T-helper 1 cell treated with Interleukin-12 subunit alpha and Interleukin-12 subunit beta and Interleukin-4 antibody, amounts not matched to agents 30 μg/mL and 1 μg/mL, for 36 hours (primary cell): ENCODE data around the gene SLC41A2.
"Not testable (repeated sequence)": the region's sequence is repeated elsewhere in the genome, so short reads cannot be mapped to it uniquely, and the experiment has no call there.

Source experiments
- H3K27ac Mint-ChIP-seq: one replicate; pipeline ENCODE4 v1.8.0; 2021; ENCODE audit warnings: mild to moderate bottlenecking, mixed read lengths
- H3K27me3 Mint-ChIP-seq: one replicate; pipeline ENCODE4 v1.8.0; 2021; ENCODE audit warnings: low read depth, mixed read lengths
- H3K36me3 Mint-ChIP-seq: one replicate; pipeline ENCODE4 v1.8.0; 2021; ENCODE audit warnings: low read depth, mixed read lengths
- H3K4me1 Mint-ChIP-seq: one replicate; pipeline ENCODE4 v1.8.0; 2021; ENCODE audit warnings: low read depth, mixed read lengths
- H3K4me3 Mint-ChIP-seq: one replicate; pipeline ENCODE4 v1.8.0; 2021; ENCODE audit warnings: mild to moderate bottlenecking, moderate library complexity, mixed read lengths
- H3K9me3 Mint-ChIP-seq: one replicate; pipeline ENCODE4 v1.8.0; 2021; ENCODE audit warnings: mixed read lengths

Gene SLC41A2

DNA sequence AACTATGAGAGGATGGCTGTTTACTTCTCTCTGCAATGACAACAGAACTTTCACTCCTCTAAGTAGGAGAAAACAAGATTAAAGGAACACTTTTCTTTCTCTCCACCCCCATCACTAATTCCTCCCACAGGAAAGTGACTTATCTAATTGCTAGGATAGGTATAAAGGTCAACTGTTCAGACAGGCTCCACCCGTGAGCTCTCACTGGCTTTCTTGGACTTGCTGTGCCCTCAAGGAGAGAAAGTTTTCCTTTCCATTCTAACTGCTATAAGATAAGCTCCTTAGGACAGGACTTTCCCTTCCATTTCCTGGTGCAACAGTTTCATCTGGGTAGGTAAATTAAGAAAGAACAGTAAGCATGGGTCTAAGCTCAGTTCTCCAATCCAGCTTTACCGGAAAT, 4.8 kb downstream of the SLC41A2 start:
- Mint-ChIP-seq H3K27ac (no peak overlapping the region), H3K9me3 (no peaks in the 10 kb centered on the region), H3K4me1 (peaks cover 17% of the 10 kb centered on the region), H3K36me3 (peaks cover 2% of the 10 kb centered on the region), H3K27me3 (peaks cover 41% of the 10 kb centered on the region), H3K4me3 (no peak overlapping the region)

DNA sequence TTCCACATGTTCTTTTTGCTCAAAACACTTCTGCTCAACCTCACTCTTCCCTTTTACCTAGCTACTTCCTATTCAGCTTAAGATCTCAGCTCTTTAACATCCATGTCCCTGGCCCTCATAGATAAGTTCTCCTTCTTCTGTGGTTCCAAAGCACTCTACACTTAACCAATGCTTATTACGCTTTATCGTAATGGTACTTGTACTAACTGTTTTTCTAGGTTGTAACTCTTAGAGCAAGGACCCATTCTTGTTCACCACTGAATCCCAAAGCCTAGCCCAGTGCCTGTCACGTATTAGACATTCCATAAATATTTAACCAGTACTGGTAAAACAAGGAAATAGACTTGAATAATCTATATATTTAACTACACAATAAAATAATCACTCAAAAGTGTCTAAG, 5.3 kb downstream of the SLC41A2 start:
- H3K4me3 Mint-ChIP-seq, result no peak overlapping the region

DNA sequence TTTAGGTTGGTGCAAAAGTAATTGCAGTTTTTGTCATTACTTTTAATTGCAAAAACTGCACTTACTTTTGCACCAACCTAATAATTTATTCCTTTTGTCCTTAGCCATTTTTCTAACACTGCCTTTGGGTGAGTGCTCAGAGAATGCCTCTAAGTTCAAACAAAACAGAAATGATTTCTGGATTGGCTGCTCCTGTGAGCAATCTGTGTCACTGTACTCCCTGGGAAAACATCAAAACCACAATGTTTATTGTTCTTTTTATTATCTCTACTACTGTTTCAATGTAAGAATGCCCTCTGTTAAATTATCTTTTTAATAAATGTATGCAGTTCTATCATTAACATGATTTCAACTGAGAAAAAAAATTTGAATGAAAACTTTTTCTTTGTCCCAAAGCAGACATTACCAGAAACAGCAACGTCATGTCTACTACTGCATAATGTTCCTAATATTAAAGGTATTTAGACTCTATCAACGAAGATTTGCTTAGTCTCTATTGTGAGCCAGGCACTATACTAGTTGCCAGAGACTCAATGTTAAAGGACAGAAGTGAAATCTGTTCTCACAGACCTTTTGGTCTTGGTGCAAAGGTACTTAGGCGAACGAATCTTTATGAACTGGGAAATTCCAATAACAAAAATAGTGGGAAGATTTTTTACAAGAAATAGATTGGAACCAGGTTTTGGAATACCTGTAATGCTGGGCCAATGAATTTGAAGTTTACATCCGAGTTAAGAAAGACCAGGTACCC, 6.2 kb downstream of the SLC41A2 start:
- Mint-ChIP-seq H3K4me1 (peaks cover 11% of the 10 kb centered on the region), H3K4me3 (no peak overlapping the region), H3K27me3 (peaks cover 36% of the 10 kb centered on the region), H3K27ac (no peak overlapping the region), H3K36me3 (peaks cover 2% of the 10 kb centered on the region), H3K9me3 (no peaks in the 10 kb centered on the region)

More for the DNA sequence above, 5.3 kb downstream of the SLC41A2 start:
- no peaks in the 10 kb centered on the region for H3K9me3 Mint-ChIP-seq
- H3K36me3 Mint-ChIP-seq, result peaks cover 2% of the 10 kb centered on the region
- H3K4me1 Mint-ChIP-seq, result peaks cover 17% of the 10 kb centered on the region
- H3K27ac Mint-ChIP-seq, result no peak overlapping the region
- peaks cover 41% of the 10 kb centered on the region for H3K27me3 Mint-ChIP-seq

DNA sequence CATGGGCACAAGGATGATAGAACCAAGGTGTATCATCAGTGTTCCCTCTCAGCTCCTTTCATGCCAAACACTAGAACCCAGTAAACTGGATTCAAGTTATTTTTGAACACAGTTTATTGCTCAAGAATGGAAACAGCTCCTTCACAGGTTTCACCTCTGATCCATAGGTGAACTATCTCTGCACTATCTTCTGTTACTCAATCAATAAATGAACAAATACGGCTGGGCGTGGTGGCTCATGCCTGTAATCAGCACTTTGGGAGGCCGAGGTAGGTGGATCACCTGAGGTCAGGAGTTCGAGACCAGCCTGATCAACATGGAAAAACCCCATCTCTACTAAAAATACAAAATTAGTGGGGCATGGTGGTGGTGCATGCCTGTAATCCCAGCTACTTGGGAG, 9.4 kb downstream of the SLC41A2 start:
- H3K9me3 Mint-ChIP-seq, H3K4me1 Mint-ChIP-seq, H3K36me3 Mint-ChIP-seq, H3K27ac Mint-ChIP-seq, H3K4me3 Mint-ChIP-seq: not testable (repeated sequence)
- peaks cover 30% of the 10 kb centered on the region for H3K27me3 Mint-ChIP-seq

DNA sequence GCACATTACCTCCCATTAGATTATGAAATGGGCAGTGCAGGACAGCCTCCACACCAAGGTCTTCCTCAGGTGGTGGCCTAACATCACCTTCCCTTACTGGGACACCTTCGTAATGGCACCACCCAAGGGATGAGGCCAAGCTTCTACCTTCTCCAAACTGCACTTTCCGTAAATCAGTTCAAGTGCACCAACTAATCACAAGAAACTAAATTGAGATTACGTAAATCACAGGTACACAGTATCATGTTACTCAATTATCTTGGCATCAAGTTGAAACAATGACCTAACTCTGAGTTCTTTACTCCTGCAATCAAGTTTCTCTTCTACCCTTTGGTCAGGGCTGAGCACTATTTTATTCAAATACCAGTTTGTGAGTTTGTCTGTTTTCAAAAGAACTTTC, 13.8 kb downstream of the SLC41A2 start:
- H3K4me1 Mint-ChIP-seq, result peaks cover 4% of the 10 kb centered on the region
- no peak overlapping the region for H3K4me3 Mint-ChIP-seq
- no peak overlapping the region for H3K27ac Mint-ChIP-seq
- peaks cover 7% of the 10 kb centered on the region for H3K36me3 Mint-ChIP-seq
- peaks cover 14% of the 10 kb centered on the region for H3K27me3 Mint-ChIP-seq
- H3K9me3 Mint-ChIP-seq, result peaks cover 9% of the 10 kb centered on the region

DNA sequence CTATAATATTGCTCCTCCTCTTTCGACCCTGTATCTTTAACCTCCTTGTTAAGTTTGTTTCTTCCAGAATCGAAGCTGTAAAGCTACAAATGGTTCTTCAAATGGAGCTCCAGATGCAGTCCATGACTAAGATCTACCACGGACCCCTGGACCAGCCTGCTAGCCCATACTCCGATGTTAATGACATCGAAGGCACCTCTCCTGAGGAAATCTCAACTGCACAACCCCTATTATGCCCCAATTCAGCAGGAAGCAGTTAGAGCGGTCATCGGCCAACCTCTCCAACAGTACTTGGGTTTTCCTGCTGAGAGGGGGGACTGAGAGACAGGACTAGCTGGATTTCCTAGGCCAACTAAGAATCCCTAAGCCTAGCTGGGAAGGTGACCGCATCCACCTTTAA, 14.7 kb downstream of the SLC41A2 start:
- not testable (repeated sequence) for H3K27ac Mint-ChIP-seq, H3K4me1 Mint-ChIP-seq, H3K9me3 Mint-ChIP-seq, H3K36me3 Mint-ChIP-seq, H3K4me3 Mint-ChIP-seq
- peaks cover 14% of the 10 kb centered on the region for H3K27me3 Mint-ChIP-seq

DNA sequence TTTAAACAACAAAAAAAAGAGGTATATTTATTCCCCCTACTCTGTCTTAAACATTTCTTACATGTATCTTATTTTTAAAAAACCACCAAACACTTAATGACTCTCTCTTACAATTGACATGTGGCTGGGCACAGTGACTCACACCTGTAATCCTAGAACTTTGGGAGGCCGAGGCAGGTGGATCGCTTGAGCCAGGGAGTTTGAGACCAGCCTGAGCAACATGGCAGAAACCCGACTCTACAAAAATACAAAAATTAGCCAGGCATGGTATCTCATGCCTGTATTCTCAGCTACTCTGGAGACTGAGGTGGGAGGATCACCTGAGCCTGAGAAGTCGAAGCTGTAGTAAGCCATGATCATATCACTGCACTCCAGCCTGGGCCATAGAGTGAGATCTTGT, 16.0 kb downstream of the SLC41A2 start:
- Mint-ChIP-seq H3K4me1 (peaks cover 7% of the 10 kb centered on the region), H3K27ac (no peak overlapping the region), H3K9me3 (peaks cover 9% of the 10 kb centered on the region), H3K4me3 (no peak overlapping the region), H3K27me3 (peaks cover 14% of the 10 kb centered on the region), H3K36me3 (peaks cover 7% of the 10 kb centered on the region)

DNA sequence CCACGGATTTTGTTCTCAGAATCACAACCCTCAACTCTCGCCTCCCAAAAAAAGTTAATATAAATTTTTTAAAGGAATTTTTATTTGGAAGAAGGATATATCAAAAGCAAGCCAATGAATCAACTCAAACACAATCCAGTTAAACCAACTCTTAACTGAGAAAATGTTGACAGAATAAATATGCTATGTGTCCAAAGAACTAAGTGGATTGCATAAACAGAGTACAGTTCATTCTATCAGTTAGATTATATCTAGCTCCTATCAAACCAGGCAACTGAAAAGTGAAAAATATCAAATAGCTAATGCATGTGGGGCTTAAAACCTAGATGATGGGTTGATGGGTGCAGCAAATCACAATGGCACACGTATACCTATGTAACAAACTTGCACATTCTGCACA, 16.6 kb downstream of the SLC41A2 start:
- no peak overlapping the region for H3K4me3 Mint-ChIP-seq
- no peak overlapping the region for H3K27ac Mint-ChIP-seq
- peaks cover 9% of the 10 kb centered on the region for H3K9me3 Mint-ChIP-seq
- H3K27me3 Mint-ChIP-seq, result peaks cover 12% of the 10 kb centered on the region
- peaks cover 7% of the 10 kb centered on the region for H3K36me3 Mint-ChIP-seq
- peaks cover 7% of the 10 kb centered on the region for H3K4me1 Mint-ChIP-seq

DNA sequence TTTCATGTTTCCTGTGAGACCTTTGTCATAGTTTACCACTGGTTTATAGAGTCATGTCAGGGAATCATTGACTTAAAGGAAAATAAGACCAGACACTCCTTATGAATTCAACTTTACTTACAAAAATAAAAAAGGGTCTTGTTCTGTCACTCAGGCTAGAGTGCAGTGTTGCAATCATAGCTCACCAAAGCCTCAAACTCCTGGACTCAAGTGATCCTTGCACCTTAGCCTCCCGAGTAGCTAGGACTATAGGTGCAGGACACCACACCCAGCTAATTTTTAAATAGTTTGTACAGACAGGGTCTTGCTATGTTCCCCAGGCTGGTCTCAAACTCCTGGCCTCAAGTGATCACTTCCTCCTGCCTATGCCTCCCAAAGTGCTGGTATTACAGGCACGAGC, 19.0 kb downstream of the SLC41A2 start:
- H3K4me3 Mint-ChIP-seq, result no peak overlapping the region
- no peak overlapping the region for H3K27ac Mint-ChIP-seq
- peaks cover 11% of the 10 kb centered on the region for H3K36me3 Mint-ChIP-seq
- H3K4me1 Mint-ChIP-seq, result peaks cover 10% of the 10 kb centered on the region
- peaks cover 5% of the 10 kb centered on the region for H3K27me3 Mint-ChIP-seq
- H3K9me3 Mint-ChIP-seq, result peaks cover 5% of the 10 kb centered on the region

DNA sequence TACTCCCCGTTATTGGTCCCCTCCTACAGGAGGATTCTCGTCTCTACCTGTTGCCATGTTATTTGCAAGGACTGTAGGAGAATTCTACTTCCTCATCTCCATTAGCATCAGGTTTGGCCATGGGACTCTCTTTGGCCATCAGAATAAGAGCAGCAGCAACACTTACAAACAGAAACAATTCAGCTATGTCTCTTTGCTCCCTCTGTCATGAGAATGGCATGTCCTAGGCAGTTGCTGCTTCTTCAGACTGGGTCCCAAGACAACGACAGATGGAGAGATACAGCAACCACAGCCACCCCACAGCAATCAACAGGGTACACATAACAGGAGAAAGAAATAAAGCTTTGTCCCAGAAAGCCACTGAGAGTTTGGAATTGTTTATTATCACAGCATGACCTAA, 19.7 kb downstream of the SLC41A2 start:
- H3K27me3 Mint-ChIP-seq, result peaks cover 5% of the 10 kb centered on the region
- no peak overlapping the region for H3K4me3 Mint-ChIP-seq
- no peak overlapping the region for H3K27ac Mint-ChIP-seq
- H3K9me3 Mint-ChIP-seq, result no peaks in the 10 kb centered on the region
- peaks cover 11% of the 10 kb centered on the region for H3K36me3 Mint-ChIP-seq
- H3K4me1 Mint-ChIP-seq, result peaks cover 7% of the 10 kb centered on the region

DNA sequence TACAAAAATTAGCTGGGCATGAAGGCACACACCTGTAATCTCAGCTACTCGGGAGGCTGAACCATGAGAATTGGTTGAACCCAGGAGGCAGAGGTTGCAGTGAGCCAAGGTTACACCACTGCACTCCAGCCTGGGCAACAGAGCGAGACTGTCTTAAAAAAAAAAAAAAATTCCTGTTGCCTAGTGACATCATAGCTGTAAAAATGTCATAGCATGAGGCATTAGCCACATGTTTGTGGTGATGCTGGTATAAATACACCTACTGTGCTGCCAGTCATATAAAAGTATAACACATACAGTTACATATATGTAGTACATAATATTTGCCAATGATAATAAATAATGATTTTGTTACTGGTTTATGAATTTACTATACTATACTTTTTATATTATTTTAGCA, 22.2 kb downstream of the SLC41A2 start:
- H3K36me3 Mint-ChIP-seq, result peaks cover 12% of the 10 kb centered on the region
- no peak overlapping the region for H3K27ac Mint-ChIP-seq
- H3K4me3 Mint-ChIP-seq, result no peak overlapping the region
- peaks cover 21% of the 10 kb centered on the region for H3K4me1 Mint-ChIP-seq
- peaks cover 2% of the 10 kb centered on the region for H3K27me3 Mint-ChIP-seq
- H3K9me3 Mint-ChIP-seq, result no peaks in the 10 kb centered on the region

DNA sequence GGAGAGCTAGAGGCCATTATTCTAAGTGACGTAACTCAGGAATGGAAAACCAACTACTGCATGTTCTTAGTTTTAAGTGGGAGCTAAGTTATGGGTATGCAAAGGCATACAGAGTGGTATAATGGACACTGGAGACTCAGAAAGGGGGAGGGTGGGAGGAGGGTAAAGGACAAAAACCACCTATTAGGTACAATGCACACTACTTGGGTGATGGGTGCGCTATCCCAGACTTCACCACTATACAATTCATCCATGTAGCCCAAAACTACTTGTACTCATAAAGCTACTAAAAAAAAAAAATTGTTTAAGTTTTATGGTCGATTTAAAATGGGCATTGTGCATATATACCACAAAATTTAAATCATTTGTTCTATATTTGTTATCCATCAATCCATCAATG, 24.3 kb downstream of the SLC41A2 start:
- no peak overlapping the region for H3K27ac Mint-ChIP-seq
- H3K9me3 Mint-ChIP-seq, result no peaks in the 10 kb centered on the region
- peaks cover 10% of the 10 kb centered on the region for H3K36me3 Mint-ChIP-seq
- H3K4me3 Mint-ChIP-seq, result no peak overlapping the region
- no peaks in the 10 kb centered on the region for H3K27me3 Mint-ChIP-seq
- peaks cover 37% of the 10 kb centered on the region for H3K4me1 Mint-ChIP-seq

DNA sequence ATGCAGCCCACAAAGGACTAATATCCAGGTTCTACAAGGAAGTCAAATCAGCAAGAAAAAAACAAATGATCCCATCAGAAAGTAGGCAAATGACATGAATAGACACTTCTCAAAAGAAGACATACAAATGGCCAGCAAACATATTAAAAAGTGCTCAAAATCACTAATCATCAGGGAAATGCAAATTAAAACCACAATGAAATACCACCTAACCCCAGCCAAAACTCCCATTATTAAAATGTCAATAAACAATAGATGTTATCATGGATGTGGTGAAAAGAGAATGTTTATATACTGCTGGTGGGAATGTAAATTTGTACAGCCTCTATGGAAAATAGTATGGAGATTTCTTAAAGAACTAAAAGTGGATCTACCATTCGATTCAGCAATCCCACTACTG, 25.0 kb downstream of the SLC41A2 start:
- H3K36me3 Mint-ChIP-seq, result peaks cover 14% of the 10 kb centered on the region
- no peaks in the 10 kb centered on the region for H3K27me3 Mint-ChIP-seq
- H3K4me1 Mint-ChIP-seq, result peaks cover 34% of the 10 kb centered on the region
- H3K9me3 Mint-ChIP-seq, result no peaks in the 10 kb centered on the region
- no peak overlapping the region for H3K4me3 Mint-ChIP-seq
- H3K27ac Mint-ChIP-seq, result no peak overlapping the region

DNA sequence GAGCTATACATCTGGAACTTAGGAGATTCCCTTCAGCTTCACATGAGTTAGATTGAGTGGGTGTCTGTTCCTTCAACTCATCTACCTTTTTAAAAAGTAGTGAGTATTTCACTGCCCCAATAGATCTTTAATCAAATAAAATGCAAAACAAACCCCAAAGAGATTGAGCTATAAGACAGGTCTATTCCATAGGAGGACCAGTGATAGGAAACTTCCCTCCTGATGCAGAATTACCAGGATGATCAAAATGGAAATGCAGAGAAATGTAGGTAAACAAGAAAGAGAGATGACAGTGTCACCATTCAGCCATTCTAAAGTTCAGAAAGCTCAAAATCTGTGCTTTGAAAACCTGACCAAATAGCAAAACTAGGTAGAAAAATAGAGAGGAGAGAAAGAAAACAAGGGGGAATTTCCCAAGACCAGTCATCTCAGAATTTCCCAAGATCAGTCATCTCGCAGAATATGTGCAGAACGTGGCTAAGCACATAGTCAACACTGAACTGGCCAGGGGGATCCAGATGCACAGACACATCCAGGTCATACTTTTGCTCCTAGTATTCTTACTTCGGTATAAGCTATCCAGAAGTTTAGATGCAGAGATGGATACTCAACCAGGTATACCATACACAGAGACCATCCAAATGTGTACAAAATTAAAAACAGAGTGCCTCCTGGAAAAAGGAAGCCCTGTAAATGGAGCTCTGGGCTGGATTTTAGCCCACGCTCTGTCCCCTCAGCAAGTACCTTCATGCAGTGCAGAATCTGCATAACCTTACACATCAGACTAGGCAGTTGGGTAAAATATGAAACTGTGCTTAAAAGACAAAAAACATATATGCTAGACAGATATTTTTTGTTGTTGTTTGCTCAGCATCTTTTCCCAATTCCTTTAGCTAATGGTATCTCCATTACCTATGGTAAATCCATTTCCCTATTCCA, 27.4 kb downstream of the SLC41A2 start:
- H3K4me1 Mint-ChIP-seq, result peaks cover 34% of the 10 kb centered on the region
- peak overlapping the region; percentile 21 for H3K4me3 Mint-ChIP-seq
- H3K9me3 Mint-ChIP-seq, result no peaks in the 10 kb centered on the region
- H3K36me3 Mint-ChIP-seq, result peaks cover 13% of the 10 kb centered on the region
- H3K27ac Mint-ChIP-seq, result peak overlapping the region; percentile 82
- no peaks in the 10 kb centered on the region for H3K27me3 Mint-ChIP-seq

DNA sequence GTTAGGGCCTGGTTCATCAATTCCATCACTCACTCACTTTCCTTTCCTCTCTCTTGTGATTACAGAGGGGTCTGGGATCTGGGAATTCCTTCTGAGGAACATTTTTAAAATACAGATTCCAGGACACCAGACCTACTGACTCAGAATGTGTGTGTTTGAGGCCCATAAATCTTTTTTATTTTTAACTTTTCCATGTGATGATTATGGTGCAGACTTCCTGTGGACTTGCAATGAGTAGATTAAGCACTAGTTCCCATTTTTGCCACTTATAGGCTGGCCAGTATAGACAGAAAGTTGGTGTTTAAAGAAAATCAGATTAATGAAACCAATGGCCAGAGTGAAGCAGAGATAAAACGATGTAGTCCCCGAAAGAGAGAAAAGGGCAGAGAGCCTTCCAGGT, 28.1 kb downstream of the SLC41A2 start:
- no peaks in the 10 kb centered on the region for H3K27me3 Mint-ChIP-seq
- H3K9me3 Mint-ChIP-seq, result no peaks in the 10 kb centered on the region
- H3K4me3 Mint-ChIP-seq, result peak overlapping the region; percentile 21
- H3K4me1 Mint-ChIP-seq, result peaks cover 34% of the 10 kb centered on the region
- H3K27ac Mint-ChIP-seq, result peak overlapping the region; percentile 82
- H3K36me3 Mint-ChIP-seq, result peaks cover 13% of the 10 kb centered on the region
